Esophagus muscularis mucosa (tissue), 4 donors: ENCODE results near the gene PFN1.

Experiments
- EP300 ChIP-seq: sonication (generic); formaldehyde crosslinking; IDR thresholded peaks from one replicate; pipeline ENCODE4 v1.6.1; 2017; ENCODE audit warnings: antibody characterized with exemption
- POLR2A ChIP-seq: fragments of 450-650 bp; IDR thresholded peaks from one replicate; pipeline ENCODE4 v1.6.1; 2017; ENCODE audit warnings: antibody characterized with exemption, moderate library complexity, mild to moderate bottlenecking, low read depth
- POLR2AphosphoS5 ChIP-seq, 2 donors: sonication (generic); formaldehyde crosslinking; IDR thresholded peaks; one replicate each; pipeline ENCODE4 v1.6.1; 2017; ENCODE audit warnings: antibody characterized with exemption in 2 of 2
- TF ChIP-seq, protein P1 (sequence below), 3 experiments: fragments of 200-600 bp in 2 of 3; fragments of 450-650 bp in 1 of 3; sonication (generic) in 2 of 3; IDR thresholded peaks; one replicate each; pipeline ENCODE4 v1.5.1; 2017 to 2019; ENCODE audit warnings: antibody characterized with exemption in 3 of 3, mild to moderate bottlenecking in 2 of 3, moderate library complexity in 1 of 3

DNA sequence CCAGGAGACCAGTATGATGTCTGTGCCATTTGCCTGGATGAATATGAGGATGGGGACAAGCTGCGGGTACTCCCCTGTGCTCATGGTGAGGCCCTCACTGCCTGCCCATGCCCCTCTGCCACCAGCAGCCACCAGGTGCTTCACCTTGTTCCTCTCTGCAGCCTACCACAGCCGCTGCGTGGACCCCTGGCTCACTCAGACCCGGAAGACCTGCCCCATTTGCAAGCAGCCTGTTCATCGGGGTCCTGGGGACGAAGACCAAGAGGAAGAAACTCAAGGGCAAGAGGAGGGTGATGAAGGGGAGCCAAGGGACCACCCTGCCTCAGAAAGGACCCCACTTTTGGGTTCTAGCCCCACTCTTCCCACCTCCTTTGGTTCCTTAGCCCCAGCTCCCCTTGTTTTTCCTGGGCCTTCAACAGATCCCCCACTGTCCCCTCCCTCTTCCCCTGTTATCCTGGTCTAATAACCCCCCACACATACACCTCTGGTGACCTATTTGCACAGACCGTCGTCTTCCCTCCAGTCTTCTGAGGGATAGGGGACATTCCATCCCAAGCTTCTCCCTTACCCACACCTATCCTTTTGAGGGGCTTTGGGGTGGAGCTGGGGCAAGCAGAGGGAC lies 3.7 kb downstream of the PFN1 start:
- TF ChIP-seq, protein P1, sequence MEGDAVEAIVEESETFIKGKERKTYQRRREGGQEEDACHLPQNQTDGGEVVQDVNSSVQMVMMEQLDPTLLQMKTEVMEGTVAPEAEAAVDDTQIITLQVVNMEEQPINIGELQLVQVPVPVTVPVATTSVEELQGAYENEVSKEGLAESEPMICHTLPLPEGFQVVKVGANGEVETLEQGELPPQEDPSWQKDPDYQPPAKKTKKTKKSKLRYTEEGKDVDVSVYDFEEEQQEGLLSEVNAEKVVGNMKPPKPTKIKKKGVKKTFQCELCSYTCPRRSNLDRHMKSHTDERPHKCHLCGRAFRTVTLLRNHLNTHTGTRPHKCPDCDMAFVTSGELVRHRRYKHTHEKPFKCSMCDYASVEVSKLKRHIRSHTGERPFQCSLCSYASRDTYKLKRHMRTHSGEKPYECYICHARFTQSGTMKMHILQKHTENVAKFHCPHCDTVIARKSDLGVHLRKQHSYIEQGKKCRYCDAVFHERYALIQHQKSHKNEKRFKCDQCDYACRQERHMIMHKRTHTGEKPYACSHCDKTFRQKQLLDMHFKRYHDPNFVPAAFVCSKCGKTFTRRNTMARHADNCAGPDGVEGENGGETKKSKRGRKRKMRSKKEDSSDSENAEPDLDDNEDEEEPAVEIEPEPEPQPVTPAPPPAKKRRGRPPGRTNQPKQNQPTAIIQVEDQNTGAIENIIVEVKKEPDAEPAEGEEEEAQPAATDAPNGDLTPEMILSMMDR (IDR thresholded peaks at IDR 0.05): no peak
- TF ChIP-seq POLR2A (no peak), POLR2AphosphoS5 (IDR thresholded peaks at IDR 0.05) (no peak), EP300 (no peak)
